Measurements from ENCODE around the gene TCERG1L. TPM values are rescaled to one million over a fixed set of nuclear protein-coding genes. Genes with fewer than 3 reads are reported as not detected.

TCERG1L gene
- total RNA-seq, 1 experiment from 2014 or later = not detected

DNA sequence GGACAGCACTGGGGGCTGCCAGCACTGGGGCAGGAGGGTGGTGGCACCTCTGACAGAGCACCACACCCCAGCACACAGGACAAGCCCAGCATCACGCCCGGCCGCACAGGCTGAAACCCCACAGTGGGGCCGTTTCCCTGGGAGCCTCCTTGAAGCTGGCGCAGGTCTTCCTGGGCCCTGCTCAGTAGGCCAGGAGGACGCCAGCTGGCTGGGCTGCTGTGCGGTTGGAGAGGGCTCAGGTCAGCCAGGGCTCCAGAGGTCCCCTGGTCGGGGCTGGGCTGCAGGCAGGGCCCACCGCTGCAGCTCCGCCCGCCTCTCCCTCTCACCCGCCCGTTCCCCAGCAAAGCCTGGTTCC lies 137.3 kb downstream of the TCERG1L start:
- no peak overlapping the region for H3K27ac ChIP-seq (ENCODE audit: low read length)
- no peak overlapping the region for H3K4me3 ChIP-seq (ENCODE audit: low read length)
- no peaks in the 10 kb centered on the region; the same call in 1 of the 2 replicates for H3K4me1 ChIP-seq (ENCODE audit: low read length)
- peaks cover 9% of the 10 kb centered on the region for H3K9me3 ChIP-seq (ENCODE audit: low read length)
- H3K79me2 ChIP-seq (ENCODE audit: low read length) = no peaks in the 10 kb centered on the region
- no peak overlapping the region for H3K4me2 ChIP-seq (ENCODE audit: low read depth, low read length, poor library complexity, severe bottlenecking)
- H4K20me1 ChIP-seq (ENCODE audit: insufficient read depth, low read depth, low read length) = no peaks in the 10 kb centered on the region
- no peak overlapping the region for H2AFZ ChIP-seq (ENCODE audit: low read length)
- no peaks in the 10 kb centered on the region for H3K27me3 ChIP-seq (ENCODE audit: low read length)
- no peaks in the 10 kb centered on the region for H3K36me3 ChIP-seq (ENCODE audit: insufficient read depth, low read length)
- no peak overlapping the region for H3K9ac ChIP-seq (ENCODE audit: low read length)
- no peaks in the 10 kb centered on the region for H3K9me2 ChIP-seq (replicated peaks; ENCODE audit: insufficient read depth, low read length)
- no peak for DNase-seq

DNA sequence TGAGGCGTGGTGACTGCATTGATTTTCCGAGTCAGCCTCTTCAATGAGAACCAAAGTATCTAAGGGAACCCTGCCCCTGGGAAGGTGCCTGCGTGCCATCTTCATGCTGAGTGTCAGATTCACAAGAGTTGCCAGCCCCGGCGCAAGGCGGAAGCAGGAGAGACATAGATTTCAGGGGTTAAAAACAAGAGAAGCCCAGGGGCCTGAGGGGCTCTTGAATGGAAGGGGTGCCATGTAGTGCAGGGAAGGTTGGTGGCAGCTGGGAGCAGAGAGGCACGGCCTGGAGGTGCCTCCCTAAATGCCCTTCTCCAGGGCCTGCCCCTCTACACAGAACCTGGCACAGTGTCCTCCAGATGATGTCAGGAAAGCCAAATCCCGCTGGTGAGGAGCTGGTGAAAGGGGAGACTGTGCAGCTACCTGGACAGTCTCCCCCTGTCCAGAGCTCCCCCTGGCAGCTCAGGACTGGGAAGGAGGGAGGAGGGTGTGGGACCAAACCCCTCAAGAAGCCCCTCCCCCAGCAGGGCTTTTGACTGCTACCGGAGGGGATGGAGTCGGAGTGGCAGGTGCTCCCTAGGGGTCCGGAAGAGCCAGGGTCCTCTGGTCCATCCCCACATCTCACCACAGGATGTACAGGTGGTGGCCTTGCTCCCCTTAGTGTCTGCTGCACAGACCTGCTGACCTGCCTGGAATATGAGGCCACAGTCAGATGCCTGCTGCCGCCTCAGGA lies 137.9 kb downstream of the TCERG1L start:
- Histone ChIP-seq H3K36me3 (ENCODE audit: insufficient read depth, low read length) (no peaks in the 10 kb centered on the region), H3K27ac (ENCODE audit: low read length) (no peak overlapping the region), H3K9me3 (ENCODE audit: low read length) (peaks cover 9% of the 10 kb centered on the region), H3K4me2 (ENCODE audit: low read depth, low read length, poor library complexity, severe bottlenecking) (no peak overlapping the region), H3K9ac (ENCODE audit: low read length) (no peak overlapping the region), H3K27me3 (ENCODE audit: low read length) (no peaks in the 10 kb centered on the region), H3K4me3 (ENCODE audit: low read length) (no peak overlapping the region), H3K4me1 (ENCODE audit: low read length) (peaks cover 4% of the 10 kb centered on the region), H3K9me2 (replicated peaks; ENCODE audit: insufficient read depth, low read length) (no peaks in the 10 kb centered on the region), H3K79me2 (ENCODE audit: low read length) (no peaks in the 10 kb centered on the region), H2AFZ (ENCODE audit: low read length) (no peak overlapping the region), H4K20me1 (ENCODE audit: insufficient read depth, low read depth, low read length) (no peaks in the 10 kb centered on the region)
- no peak for DNase-seq

DNA sequence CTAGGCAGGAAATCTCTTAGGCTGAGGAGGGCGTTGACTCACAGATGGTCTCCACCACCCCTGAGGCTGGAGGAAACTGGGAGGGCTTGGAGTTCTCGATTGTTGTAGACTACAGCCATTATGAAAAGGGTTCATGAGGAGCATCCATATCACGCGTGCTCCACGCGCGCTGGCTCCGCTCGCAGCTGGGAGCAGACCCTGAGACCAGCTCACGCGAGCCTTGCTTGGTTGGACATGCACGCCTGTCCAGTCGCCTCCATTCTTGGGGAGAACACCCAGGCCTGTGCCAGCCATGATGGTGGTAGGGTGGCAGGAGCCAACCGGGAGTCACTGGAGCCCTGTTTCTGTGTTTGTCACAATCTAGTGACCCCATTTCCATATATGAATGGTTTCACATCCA lies 139.1 kb downstream of the TCERG1L start:
- no peaks in the 10 kb centered on the region for H3K27me3 ChIP-seq (ENCODE audit: low read length)
- no peaks in the 10 kb centered on the region for H3K79me2 ChIP-seq (ENCODE audit: low read length)
- no peaks in the 10 kb centered on the region for H4K20me1 ChIP-seq (ENCODE audit: insufficient read depth, low read depth, low read length)
- peaks cover 17% of the 10 kb centered on the region for H3K4me1 ChIP-seq (ENCODE audit: low read length)
- peaks cover 9% of the 10 kb centered on the region for H3K9me3 ChIP-seq (ENCODE audit: low read length)
- no peak overlapping the region for H3K4me2 ChIP-seq (ENCODE audit: low read depth, low read length, poor library complexity, severe bottlenecking)
- no peak for DNase-seq
- no peaks in the 10 kb centered on the region for H3K36me3 ChIP-seq (ENCODE audit: insufficient read depth, low read length)
- H3K27ac ChIP-seq (ENCODE audit: low read length) = no peak overlapping the region
- H2AFZ ChIP-seq (ENCODE audit: low read length) = no peak overlapping the region
- no peak overlapping the region for H3K9ac ChIP-seq (ENCODE audit: low read length)
- H3K9me2 ChIP-seq (replicated peaks; ENCODE audit: insufficient read depth, low read length) = no peaks in the 10 kb centered on the region
- H3K4me3 ChIP-seq (ENCODE audit: low read length) = no peak overlapping the region

DNA sequence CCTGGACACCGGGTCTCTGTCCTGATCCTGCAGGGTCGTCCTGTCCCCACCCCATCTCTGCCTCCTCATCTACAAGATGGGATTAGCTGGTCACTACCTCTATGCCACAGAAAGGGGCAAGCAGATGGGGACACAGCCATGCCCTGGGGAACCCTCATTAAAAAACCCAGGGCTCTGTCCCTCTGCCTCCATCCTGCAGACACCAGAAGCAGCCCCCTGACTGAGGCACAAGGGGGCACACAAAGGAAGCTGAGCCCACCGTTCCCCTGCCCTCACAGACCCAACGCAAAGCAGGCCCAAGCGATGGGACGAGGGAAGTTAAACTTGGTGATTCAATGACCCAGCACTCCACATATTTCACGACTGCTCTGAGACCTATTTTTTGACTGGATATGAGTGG lies 142.4 kb downstream of the TCERG1L start:
- Histone ChIP-seq H3K4me1 (ENCODE audit: low read length) (peaks cover 46% of the 10 kb centered on the region), H3K4me2 (ENCODE audit: low read depth, low read length, poor library complexity, severe bottlenecking) (no peak overlapping the region), H3K27me3 (ENCODE audit: low read length) (no peaks in the 10 kb centered on the region), H3K9me3 (ENCODE audit: low read length) (no peaks in the 10 kb centered on the region), H4K20me1 (ENCODE audit: insufficient read depth, low read depth, low read length) (no peaks in the 10 kb centered on the region), H3K4me3 (ENCODE audit: low read length) (no peak overlapping the region), H3K27ac (ENCODE audit: low read length) (no peak overlapping the region), H3K9me2 (replicated peaks; ENCODE audit: insufficient read depth, low read length) (no peaks in the 10 kb centered on the region), H2AFZ (ENCODE audit: low read length) (no peak overlapping the region), H3K36me3 (ENCODE audit: insufficient read depth, low read length) (no peaks in the 10 kb centered on the region), H3K9ac (ENCODE audit: low read length) (no peak overlapping the region), H3K79me2 (ENCODE audit: low read length) (no peaks in the 10 kb centered on the region)
- no peak for DNase-seq

DNA sequence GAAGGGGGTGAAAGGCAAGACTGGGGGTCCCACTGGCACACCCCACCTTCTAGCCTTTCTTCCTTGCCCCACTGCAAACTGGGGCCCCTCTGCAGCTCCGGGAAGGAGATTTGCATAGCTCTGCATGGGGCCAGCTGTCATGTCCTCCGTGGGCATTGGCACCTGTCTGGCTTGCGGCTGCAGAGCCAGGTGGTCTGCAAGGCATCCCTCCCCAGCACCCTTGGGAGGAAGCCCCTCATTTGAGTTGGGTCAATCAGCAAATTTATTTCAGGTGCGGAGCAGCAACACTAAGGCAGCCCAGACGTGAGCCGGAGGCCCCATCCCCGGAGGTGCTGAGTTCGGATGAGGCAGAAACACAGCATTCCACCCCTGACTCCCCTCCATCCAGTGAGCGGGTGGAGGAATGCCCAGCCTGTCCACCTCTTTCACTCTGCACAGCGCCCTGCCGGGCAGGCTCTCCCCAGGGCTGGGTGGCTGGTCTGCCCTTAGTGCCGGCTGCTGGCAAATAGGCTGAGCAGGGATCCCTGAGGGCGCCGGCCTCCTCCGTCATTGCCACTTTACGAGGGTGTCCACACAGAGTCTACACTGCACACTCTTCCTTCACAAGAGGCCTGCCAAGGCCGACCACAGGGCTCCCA lies 143.2 kb downstream of the TCERG1L start:
- H3K4me2 ChIP-seq (ENCODE audit: low read depth, low read length, poor library complexity, severe bottlenecking) = peak overlapping the region; percentile 46
- H3K4me1 ChIP-seq (ENCODE audit: low read length) = peaks cover 46% of the 10 kb centered on the region
- H3K27me3 ChIP-seq (ENCODE audit: low read length) = no peaks in the 10 kb centered on the region
- H2AFZ ChIP-seq (ENCODE audit: low read length) = no peak overlapping the region
- no peaks in the 10 kb centered on the region for H3K79me2 ChIP-seq (ENCODE audit: low read length)
- no peak for DNase-seq
- H3K4me3 ChIP-seq (ENCODE audit: low read length) = peak overlapping the region; percentile 23; the same call in 1 of the 2 replicates
- H3K9me3 ChIP-seq (ENCODE audit: low read length) = no peaks in the 10 kb centered on the region
- H3K9ac ChIP-seq (ENCODE audit: low read length) = no peak overlapping the region
- H3K27ac ChIP-seq (ENCODE audit: low read length) = no peak overlapping the region
- no peaks in the 10 kb centered on the region for H3K9me2 ChIP-seq (replicated peaks; ENCODE audit: insufficient read depth, low read length)
- no peaks in the 10 kb centered on the region for H3K36me3 ChIP-seq (ENCODE audit: insufficient read depth, low read length)
- no peaks in the 10 kb centered on the region for H4K20me1 ChIP-seq (ENCODE audit: insufficient read depth, low read depth, low read length)

DNA sequence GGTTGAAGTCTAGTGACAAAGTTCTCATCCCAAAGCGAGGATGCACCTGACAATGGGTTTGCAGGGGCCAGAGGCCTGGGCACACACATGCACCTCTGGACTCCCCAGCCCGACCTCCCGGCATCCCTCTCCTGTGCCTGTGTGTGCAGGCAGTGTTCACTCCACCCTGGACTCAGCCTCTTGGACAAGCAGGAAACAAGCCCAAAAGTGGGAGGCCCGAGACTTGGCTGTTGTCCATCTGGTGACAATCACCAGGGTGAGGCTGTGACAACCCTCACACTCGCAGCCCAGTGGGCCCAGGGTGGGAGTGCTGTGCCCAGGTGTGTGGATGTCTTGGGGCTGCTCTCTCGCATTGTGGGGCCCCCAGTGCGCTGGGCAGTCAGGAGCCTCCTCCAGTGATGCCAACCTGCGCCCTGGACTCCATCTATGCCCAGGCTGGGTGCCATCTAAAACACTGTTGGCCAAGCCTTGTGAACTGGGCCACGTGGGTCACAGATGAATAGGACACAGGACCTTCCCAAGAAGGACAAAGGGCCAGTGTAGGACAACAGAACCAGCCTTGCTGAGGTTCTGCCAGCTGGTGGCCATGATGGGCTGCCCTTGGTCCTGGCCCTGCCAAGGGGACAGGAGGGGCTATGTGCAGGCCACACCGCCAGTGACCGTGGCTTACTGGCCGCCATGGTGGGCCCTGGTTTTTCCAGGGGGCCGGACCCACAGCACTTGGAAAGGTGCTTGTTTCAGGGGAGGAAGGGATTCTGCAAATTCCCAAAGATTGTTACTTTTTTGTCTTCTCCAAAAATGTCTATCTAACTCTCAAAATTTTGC lies 144.3 kb downstream of the TCERG1L start:
- Histone ChIP-seq H3K4me1 (ENCODE audit: low read length) (peaks cover 46% of the 10 kb centered on the region), H3K79me2 (ENCODE audit: low read length) (no peaks in the 10 kb centered on the region), H2AFZ (ENCODE audit: low read length) (no peak overlapping the region), H3K9ac (ENCODE audit: low read length) (no peak overlapping the region), H3K9me2 (replicated peaks; ENCODE audit: insufficient read depth, low read length) (no peaks in the 10 kb centered on the region), H4K20me1 (ENCODE audit: insufficient read depth, low read depth, low read length) (no peaks in the 10 kb centered on the region), H3K9me3 (ENCODE audit: low read length) (no peaks in the 10 kb centered on the region), H3K4me2 (ENCODE audit: low read depth, low read length, poor library complexity, severe bottlenecking) (peak overlapping the region; percentile 46), H3K36me3 (ENCODE audit: insufficient read depth, low read length) (no peaks in the 10 kb centered on the region), H3K27me3 (ENCODE audit: low read length) (no peaks in the 10 kb centered on the region), H3K4me3 (ENCODE audit: low read length) (no peak overlapping the region), H3K27ac (ENCODE audit: low read length) (no peak overlapping the region)
- DNase-seq = no peak

DNA sequence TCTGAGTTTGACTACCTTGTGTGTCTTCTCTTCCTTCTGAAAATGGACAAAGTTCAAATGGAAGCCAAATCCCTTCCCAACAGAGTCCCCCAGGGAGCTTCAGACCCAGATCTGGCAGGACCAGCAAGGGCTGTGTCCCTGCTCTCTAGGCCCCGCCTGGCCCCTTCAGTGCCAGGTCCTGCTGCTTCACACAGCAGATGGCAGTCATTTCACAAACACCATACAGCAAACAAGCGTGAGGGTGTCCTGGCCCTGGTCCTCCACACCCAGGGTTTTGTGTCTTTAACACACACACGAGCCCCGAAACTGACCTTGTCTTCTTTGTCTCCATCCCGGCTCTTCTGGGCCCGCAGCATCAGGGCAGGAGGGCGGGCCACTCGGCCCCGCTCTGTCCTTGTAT lies 145.0 kb downstream of the TCERG1L start:
- H4K20me1 ChIP-seq (ENCODE audit: insufficient read depth, low read depth, low read length) = no peaks in the 10 kb centered on the region
- no peak overlapping the region for H2AFZ ChIP-seq (ENCODE audit: low read length)
- DNase-seq = no peak
- H3K4me1 ChIP-seq (ENCODE audit: low read length) = peaks cover 46% of the 10 kb centered on the region
- H3K9me3 ChIP-seq (ENCODE audit: low read length) = no peaks in the 10 kb centered on the region
- no peak overlapping the region for H3K9ac ChIP-seq (ENCODE audit: low read length)
- H3K4me3 ChIP-seq (ENCODE audit: low read length) = no peak overlapping the region
- H3K4me2 ChIP-seq (ENCODE audit: low read depth, low read length, poor library complexity, severe bottlenecking) = no peak overlapping the region
- no peaks in the 10 kb centered on the region for H3K27me3 ChIP-seq (ENCODE audit: low read length)
- no peaks in the 10 kb centered on the region for H3K79me2 ChIP-seq (ENCODE audit: low read length)
- no peak overlapping the region for H3K27ac ChIP-seq (ENCODE audit: low read length)
- H3K36me3 ChIP-seq (ENCODE audit: insufficient read depth, low read length) = no peaks in the 10 kb centered on the region
- no peaks in the 10 kb centered on the region for H3K9me2 ChIP-seq (replicated peaks; ENCODE audit: insufficient read depth, low read length)

DNA sequence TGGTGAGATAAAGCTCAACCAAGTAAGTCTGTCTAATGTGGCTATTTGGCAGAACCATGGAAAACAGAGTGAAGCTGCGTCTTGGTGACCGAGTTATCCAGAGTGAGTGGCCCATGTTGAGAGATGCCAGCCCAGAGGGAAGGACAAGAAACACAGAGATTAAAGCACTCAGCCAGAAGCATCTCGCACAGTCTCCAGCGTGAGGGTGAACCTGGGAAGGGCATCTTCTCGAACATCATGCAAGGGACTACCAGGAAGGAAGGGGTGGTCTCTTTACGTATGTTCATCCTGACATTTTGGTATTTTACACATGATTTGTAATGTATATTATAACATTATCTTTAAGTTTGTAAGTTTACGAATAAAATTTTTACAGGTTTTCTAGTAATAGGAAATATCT lies 146.4 kb downstream of the TCERG1L start:
- H3K9me2 ChIP-seq (replicated peaks; ENCODE audit: insufficient read depth, low read length) = no peaks in the 10 kb centered on the region
- no peaks in the 10 kb centered on the region for H3K79me2 ChIP-seq (ENCODE audit: low read length)
- no peaks in the 10 kb centered on the region for H4K20me1 ChIP-seq (ENCODE audit: insufficient read depth, low read depth, low read length)
- H3K27me3 ChIP-seq (ENCODE audit: low read length) = no peaks in the 10 kb centered on the region
- H3K9me3 ChIP-seq (ENCODE audit: low read length) = no peaks in the 10 kb centered on the region
- no peak overlapping the region for H2AFZ ChIP-seq (ENCODE audit: low read length)
- no peaks in the 10 kb centered on the region for H3K36me3 ChIP-seq (ENCODE audit: insufficient read depth, low read length)
- H3K4me2 ChIP-seq (ENCODE audit: low read depth, low read length, poor library complexity, severe bottlenecking) = no peak overlapping the region
- H3K4me3 ChIP-seq (ENCODE audit: low read length) = no peak overlapping the region
- no peak overlapping the region for H3K27ac ChIP-seq (ENCODE audit: low read length)
- no peak for DNase-seq
- H3K9ac ChIP-seq (ENCODE audit: low read length) = no peak overlapping the region
- H3K4me1 ChIP-seq (ENCODE audit: low read length) = peaks cover 48% of the 10 kb centered on the region

Measured in Karpas-422 (cell line).